HFFc6 (cell line): ENCODE data around the gene RSL1D1. TPM values are rescaled to one million over a fixed set of nuclear protein-coding genes. Genes with fewer than 3 reads are reported as not detected.
A peak's percentile ranks its signal among the peaks of the same experiment; 100 is the strongest.
"Not testable (repeated sequence)": the region's sequence is repeated elsewhere in the genome, so short reads cannot be mapped to it uniquely, and the experiment has no call there.

ENCODE experiments used
- DNase-seq: peaks from one replicate; pipeline ENCODE4 v3.0.0-alpha.2; 2018
- H3K27ac Mint-ChIP-seq: 2 replicates; pipeline ENCODE4 v1.8.0; 2020; ENCODE audit warnings: mild to moderate bottlenecking, mixed read lengths
- H3K27me3 Mint-ChIP-seq: 2 replicates; pipeline ENCODE4 v1.8.0; 2021; ENCODE audit warnings: mild to moderate bottlenecking, moderate library complexity, mixed read lengths; ENCODE audit not compliant: insufficient read depth
- H3K36me3 Mint-ChIP-seq: 2 replicates; pipeline ENCODE4 v1.8.0; 2021; ENCODE audit warnings: low read depth, mixed read lengths
- H3K4me1 Mint-ChIP-seq: 2 replicates; pipeline ENCODE4 v1.8.0; 2020; ENCODE audit warnings: low read depth, mixed read lengths
- H3K4me3 Mint-ChIP-seq: 2 replicates; pipeline ENCODE4 v1.8.0; 2020; ENCODE audit warnings: mild to moderate bottlenecking, moderate library complexity, mixed read lengths
- H3K9me3 Mint-ChIP-seq: 2 replicates; pipeline ENCODE4 v1.8.0; 2020; ENCODE audit warnings: mild to moderate bottlenecking, mixed read lengths
- total RNA-seq, 6 experiments: library from RNA; stranded (reverse); fragmentation: NEBNext Ultra II Directional; extraction: Animal tissue kit (Norgen Biotek cat#: 25700); gene quantifications; 2 replicates in 1 of 6; 3 replicates in 5 of 6; pipeline ENCODE4 v1.2.3, GENCODE V29; 2021
- TF ChIP-seq, protein P1 (sequence below): fragments of 200-600 bp; sonication (generic); IDR thresholded peaks from 2 replicates; pipeline ENCODE4 v1.5.0; 2021; ENCODE audit warnings: antibody characterized with exemption, mild to moderate bottlenecking

The RSL1D1 gene
- total RNA-seq, 6 experiments from 2014 or later = 151 to 193 (median 168) TPM

DNA sequence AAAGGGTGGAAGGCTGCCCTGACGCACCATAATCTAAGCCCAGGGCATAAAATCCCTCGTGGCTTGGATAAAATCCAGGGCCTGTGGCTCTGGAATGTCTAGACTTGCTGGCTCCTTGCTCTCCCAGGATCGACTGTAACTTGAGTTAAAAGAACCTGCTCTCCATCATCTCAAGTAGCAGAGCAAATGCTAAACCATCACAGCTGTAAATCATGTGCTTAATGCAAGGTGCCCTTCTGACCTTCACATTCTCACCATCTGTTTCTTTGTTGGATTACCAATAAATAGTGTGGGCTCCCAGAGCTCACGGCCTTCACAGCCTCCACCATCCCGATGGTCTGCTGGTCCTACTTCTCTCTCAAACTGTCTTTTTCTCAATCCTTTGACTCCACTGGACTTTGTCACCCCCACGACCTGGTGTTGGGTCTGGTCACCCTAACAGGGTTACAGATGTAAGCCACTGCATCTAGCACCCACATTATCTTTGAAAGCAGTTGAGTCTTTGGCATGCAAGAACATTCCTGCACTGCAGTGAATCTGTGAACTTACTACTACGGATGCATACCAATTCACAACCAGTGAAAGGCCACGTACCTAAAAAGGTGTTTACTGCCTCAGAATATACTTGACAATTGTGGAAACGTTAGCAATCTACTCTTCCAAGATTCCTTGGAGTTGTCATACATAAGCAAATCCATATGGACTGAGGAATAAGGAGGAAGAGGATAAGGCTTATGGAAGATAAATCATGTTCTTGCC, 15.3 kb downstream of the RSL1D1 start:
- peak; percentile 64 for DNase-seq
- Mint-ChIP-seq H3K9me3 (no peaks in the 10 kb centered on the region; the same call in 1 of the 2 replicates), H3K4me1 (peaks cover 33% of the 10 kb centered on the region)

DNA sequence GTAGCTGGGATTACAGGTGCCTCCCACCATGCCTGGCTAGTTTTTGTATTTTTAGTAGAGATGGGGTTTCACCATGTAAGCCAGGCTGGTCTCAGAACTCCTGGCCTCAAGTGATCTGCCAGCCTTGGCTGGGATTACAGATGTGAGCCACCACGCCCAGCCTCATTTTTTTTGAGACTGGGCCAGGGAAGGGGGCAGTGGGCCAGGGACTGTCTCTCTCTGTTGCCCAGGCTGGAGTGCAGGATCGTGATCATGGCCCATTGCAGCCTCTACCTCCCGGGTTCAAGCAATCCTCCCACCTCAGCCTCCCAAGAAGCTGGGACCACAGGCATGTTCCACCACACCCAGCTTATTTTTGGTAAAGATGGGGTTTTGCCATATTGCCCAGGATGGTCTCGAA, 16.0 kb downstream of the RSL1D1 start:
- H3K9me3 Mint-ChIP-seq = no peaks in the 10 kb centered on the region; the same call in 1 of the 2 replicates
- TF ChIP-seq, protein P1, sequence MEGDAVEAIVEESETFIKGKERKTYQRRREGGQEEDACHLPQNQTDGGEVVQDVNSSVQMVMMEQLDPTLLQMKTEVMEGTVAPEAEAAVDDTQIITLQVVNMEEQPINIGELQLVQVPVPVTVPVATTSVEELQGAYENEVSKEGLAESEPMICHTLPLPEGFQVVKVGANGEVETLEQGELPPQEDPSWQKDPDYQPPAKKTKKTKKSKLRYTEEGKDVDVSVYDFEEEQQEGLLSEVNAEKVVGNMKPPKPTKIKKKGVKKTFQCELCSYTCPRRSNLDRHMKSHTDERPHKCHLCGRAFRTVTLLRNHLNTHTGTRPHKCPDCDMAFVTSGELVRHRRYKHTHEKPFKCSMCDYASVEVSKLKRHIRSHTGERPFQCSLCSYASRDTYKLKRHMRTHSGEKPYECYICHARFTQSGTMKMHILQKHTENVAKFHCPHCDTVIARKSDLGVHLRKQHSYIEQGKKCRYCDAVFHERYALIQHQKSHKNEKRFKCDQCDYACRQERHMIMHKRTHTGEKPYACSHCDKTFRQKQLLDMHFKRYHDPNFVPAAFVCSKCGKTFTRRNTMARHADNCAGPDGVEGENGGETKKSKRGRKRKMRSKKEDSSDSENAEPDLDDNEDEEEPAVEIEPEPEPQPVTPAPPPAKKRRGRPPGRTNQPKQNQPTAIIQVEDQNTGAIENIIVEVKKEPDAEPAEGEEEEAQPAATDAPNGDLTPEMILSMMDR = no peak
- no peak overlapping the region for H3K27ac Mint-ChIP-seq

More for the DNA sequence above, 15.3 kb downstream of the RSL1D1 start:
- TF ChIP-seq, protein P1 = no peak
- H3K4me3 Mint-ChIP-seq = peak overlapping the region; percentile 54
- peaks cover 27% of the 10 kb centered on the region for H3K36me3 Mint-ChIP-seq
- H3K27ac Mint-ChIP-seq = peak overlapping the region; percentile 86
- H3K27me3 Mint-ChIP-seq = peaks cover 8% of the 10 kb centered on the region; the same call in 1 of the 2 replicates

DNA sequence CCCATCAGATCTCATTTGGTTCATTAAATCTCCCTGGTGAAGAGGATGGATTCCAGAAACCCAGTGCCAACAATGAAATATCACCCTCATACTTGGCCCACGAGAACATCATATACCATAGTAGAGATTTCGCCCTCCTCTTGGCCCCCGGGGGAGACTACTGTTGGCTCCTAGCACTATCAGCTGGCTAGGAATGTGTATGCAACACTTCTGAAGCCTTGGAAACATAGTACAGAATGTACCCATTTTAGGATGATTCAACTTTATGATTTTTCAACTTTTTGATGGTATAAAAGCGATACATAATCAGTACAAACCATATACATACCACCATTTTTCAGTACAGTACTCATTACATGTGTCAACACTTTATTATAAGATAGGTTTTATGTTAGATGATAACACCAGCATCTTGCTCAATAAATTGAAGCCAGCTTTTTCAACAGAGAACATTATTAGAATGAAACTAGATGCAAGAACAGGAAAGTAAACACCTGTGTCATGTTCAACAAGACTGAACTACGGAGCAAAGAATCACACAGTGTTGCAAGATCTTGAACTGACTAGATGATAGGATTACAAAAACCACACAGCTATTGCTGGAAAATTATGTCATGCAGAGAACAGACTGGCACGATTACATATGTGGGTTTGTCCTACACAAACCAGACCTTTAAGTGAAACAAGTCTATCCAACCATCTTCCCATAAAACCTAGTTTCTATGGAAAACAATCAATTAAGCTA, 17.2 kb downstream of the RSL1D1 start:
- Mint-ChIP-seq H3K4me1 (peaks cover 33% of the 10 kb centered on the region), H3K27me3 (peaks cover 8% of the 10 kb centered on the region; the same call in 1 of the 2 replicates), H3K4me3 (no peak overlapping the region), H3K36me3 (peaks cover 13% of the 10 kb centered on the region), H3K27ac (no peak overlapping the region), H3K9me3 (no peaks in the 10 kb centered on the region; the same call in 1 of the 2 replicates)
- peak; percentile 28 for DNase-seq
- TF ChIP-seq, protein P1 = no peak

More for the DNA sequence above, 16.0 kb downstream of the RSL1D1 start:
- H3K4me3 Mint-ChIP-seq = no peak overlapping the region
- H3K27me3 Mint-ChIP-seq = peaks cover 8% of the 10 kb centered on the region; the same call in 1 of the 2 replicates
- H3K36me3 Mint-ChIP-seq = peaks cover 23% of the 10 kb centered on the region
- peaks cover 33% of the 10 kb centered on the region for H3K4me1 Mint-ChIP-seq
- no peak for DNase-seq

DNA sequence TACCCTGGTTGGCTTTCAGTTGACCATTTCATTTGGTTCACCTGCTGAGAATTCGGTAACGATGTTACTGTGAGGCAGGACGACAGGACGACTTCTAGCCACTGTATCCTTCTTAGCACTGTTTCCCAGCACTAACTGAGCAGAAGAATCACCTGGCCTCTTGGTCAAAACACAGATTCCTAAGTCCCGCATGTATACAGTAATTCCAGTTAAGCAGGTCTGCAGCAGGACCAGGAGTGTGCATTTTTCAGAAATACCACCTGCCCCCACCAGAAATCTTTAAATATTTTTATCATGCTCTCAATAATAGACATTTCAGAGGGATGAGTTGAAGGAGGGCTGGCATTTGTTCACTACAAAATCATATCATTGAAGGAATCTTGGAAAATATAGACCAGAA, 22.6 kb downstream of the RSL1D1 start:
- no peak for DNase-seq
- H3K4me3 Mint-ChIP-seq = no peak overlapping the region
- TF ChIP-seq, protein P1 = no peak
- no peaks in the 10 kb centered on the region for H3K9me3 Mint-ChIP-seq
- H3K27me3 Mint-ChIP-seq = peaks cover 6% of the 10 kb centered on the region; the same call in 1 of the 2 replicates
- H3K4me1 Mint-ChIP-seq = peaks cover 8% of the 10 kb centered on the region; the same call in 1 of the 2 replicates
- H3K36me3 Mint-ChIP-seq = no peaks in the 10 kb centered on the region
- no peak overlapping the region for H3K27ac Mint-ChIP-seq

DNA sequence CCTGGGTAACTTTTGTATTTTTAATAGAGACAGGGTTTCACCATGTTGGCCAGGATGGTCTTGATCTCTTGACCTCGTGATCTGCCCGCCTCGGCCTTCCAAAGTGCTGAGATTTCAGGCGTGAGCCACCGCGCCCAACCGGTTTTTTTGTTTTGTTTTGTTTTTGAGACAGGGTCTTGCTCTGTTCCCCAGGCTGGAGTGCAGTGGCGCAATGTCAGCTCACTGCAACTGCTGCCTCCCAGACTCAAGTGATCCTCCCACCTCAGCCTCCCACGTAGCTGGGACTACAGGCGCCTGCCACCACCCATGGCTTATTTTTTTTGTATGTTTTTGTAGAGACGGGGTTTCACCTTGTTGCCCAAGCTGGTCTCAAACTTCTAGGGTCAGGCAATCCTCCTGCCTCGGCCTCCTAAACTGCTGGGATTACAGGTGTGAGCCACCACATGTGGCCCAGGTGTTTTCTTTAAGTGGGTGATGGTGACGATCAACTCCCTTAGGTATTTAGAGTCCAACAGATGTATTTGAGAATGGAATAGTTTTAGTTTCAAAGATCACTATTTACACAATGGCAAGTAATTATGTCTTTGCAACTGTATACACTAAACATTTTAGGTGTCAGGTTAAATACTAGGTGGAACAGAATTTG, 25.7 kb downstream of the RSL1D1 start:
- H3K9me3 Mint-ChIP-seq, DNase-seq, H3K27me3 Mint-ChIP-seq, H3K4me1 Mint-ChIP-seq, H3K4me3 Mint-ChIP-seq, H3K27ac Mint-ChIP-seq, H3K36me3 Mint-ChIP-seq: not testable (repeated sequence)
